Mammary epithelial cell (primary cell): ENCODE results near the gene IQSEC1.

Experiments
- EZH2 ChIP-seq: IDR thresholded peaks from 2 replicates; pipeline ENCODE4 v1.6.1; 2012; ENCODE audit warnings: low read length, inconsistent platforms, borderline replicate concordance
- TF ChIP-seq, protein P1 (sequence below), 2 donors: IDR thresholded peaks in 1 of 2; conservative IDR thresholded peaks in 1 of 2; 2 replicates each; pipeline ENCODE4 v1.5.1; 2011 to 2012; ENCODE audit warnings: inconsistent platforms in 2 of 2, low read length in 2 of 2, mild to moderate bottlenecking in 2 of 2, control low read depth in 1 of 2, low read depth in 1 of 2; ENCODE audit not compliant: insufficient read depth in 1 of 2; ENCODE audit errors: extremely low read depth in 1 of 2

DNA sequence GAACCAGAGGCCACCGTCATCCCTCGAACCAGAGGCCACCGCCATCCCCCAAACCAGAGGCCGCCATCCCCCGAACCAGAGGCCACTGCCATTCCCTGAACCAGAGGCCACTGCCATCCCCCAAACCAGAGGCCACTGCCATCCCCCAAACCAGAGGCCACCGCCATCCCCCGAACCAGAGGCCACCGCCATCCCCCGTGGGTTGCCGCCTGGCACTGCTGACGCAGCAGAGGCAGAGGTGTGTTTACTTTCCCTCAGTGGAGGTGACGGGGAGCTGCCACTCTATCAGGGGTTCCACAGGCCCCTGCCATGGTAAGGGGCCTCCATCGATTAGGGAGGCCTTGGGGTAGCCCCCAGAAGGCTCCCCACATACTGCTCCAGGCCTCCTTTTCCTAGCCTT, 1.5 kb downstream of the IQSEC1 start:
- TF ChIP-seq, protein P1, sequence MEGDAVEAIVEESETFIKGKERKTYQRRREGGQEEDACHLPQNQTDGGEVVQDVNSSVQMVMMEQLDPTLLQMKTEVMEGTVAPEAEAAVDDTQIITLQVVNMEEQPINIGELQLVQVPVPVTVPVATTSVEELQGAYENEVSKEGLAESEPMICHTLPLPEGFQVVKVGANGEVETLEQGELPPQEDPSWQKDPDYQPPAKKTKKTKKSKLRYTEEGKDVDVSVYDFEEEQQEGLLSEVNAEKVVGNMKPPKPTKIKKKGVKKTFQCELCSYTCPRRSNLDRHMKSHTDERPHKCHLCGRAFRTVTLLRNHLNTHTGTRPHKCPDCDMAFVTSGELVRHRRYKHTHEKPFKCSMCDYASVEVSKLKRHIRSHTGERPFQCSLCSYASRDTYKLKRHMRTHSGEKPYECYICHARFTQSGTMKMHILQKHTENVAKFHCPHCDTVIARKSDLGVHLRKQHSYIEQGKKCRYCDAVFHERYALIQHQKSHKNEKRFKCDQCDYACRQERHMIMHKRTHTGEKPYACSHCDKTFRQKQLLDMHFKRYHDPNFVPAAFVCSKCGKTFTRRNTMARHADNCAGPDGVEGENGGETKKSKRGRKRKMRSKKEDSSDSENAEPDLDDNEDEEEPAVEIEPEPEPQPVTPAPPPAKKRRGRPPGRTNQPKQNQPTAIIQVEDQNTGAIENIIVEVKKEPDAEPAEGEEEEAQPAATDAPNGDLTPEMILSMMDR (conservative IDR thresholded peaks at IDR 0.05 in 1 of 2, IDR thresholded peaks at IDR 0.05 in 1 of 2; ENCODE audit: extremely low read depth in 1 of 2, insufficient read depth in 1 of 2, low read depth in 1 of 2, low read length in 2 of 2), result no peak
- no peak for TF ChIP-seq EZH2
